B cell (primary cell): Measurements from ENCODE around the gene GSDMA.

Experiments used
- EZH2 ChIP-seq: IDR thresholded peaks from 2 replicates; pipeline ENCODE4 v1.6.1; 2012; ENCODE audit warnings: borderline replicate concordance, low read depth, mild to moderate bottlenecking, moderate library complexity, low read length; ENCODE audit not compliant: insufficient read depth, poor library complexity, severe bottlenecking
- TF ChIP-seq, protein P1 (sequence below): fragments of 200-600 bp; IDR thresholded peaks from one replicate; pipeline ENCODE4 v1.8.0; 2022; ENCODE audit warnings: antibody characterized with exemption, mild to moderate bottlenecking

DNA sequence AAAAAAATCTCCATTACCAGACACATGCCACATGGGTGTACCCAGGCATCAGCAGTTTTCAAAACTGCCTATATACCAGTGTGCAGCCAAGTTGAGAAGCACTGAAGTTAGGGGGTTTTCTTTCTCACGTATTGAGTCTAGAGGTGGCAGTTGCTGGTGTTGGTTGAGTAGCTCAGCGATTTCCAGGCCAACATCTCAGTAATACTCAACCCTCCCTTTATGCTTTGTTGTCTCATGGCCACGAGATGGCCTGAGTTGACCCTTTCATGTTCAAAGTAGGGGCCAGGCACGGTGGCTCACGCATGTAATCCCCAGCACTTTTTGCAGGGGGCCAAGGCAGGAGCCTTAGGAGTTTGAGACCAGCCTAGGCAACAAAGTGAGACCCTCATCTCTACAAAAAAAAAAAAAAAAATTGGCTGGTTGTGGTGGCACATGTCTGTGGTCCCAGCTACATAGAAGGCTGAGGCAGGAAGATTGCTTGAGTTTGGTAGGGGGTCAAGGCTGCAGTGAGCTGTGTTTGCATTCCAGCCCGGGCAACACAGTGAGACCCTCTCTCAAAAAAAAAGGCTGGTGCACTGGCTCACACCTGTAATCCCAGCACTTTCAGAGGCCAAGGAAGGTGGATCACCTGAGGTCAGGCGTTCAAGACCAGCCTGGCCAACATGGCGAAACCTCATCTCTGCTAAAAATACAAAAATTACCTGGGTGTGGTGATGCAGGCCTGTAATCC, 24.5 kb upstream of the GSDMA start:
- TF ChIP-seq, protein P1, sequence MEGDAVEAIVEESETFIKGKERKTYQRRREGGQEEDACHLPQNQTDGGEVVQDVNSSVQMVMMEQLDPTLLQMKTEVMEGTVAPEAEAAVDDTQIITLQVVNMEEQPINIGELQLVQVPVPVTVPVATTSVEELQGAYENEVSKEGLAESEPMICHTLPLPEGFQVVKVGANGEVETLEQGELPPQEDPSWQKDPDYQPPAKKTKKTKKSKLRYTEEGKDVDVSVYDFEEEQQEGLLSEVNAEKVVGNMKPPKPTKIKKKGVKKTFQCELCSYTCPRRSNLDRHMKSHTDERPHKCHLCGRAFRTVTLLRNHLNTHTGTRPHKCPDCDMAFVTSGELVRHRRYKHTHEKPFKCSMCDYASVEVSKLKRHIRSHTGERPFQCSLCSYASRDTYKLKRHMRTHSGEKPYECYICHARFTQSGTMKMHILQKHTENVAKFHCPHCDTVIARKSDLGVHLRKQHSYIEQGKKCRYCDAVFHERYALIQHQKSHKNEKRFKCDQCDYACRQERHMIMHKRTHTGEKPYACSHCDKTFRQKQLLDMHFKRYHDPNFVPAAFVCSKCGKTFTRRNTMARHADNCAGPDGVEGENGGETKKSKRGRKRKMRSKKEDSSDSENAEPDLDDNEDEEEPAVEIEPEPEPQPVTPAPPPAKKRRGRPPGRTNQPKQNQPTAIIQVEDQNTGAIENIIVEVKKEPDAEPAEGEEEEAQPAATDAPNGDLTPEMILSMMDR = no peak
- no peak for TF ChIP-seq EZH2
